Ishikawa (cell line): Measurements from ENCODE around the gene SLC1A2.

Experiments used
- EGR1 ChIP-seq: IDR thresholded peaks from 2 replicates; pipeline ENCODE4 v1.6.1; 2012
- EP300 ChIP-seq: IDR thresholded peaks from 2 replicates; pipeline ENCODE4 v1.6.1; 2012; ENCODE audit warnings: borderline replicate concordance
- FOXM1 ChIP-seq: IDR thresholded peaks from 2 replicates; pipeline ENCODE4 v1.6.1; 2012; ENCODE audit warnings: low read depth, borderline replicate concordance
- TAF1 ChIP-seq: IDR thresholded peaks from 2 replicates; pipeline ENCODE4 v1.6.1; 2012; ENCODE audit warnings: low read depth, mild to moderate bottlenecking
- TF ChIP-seq, protein P1 (sequence below): IDR thresholded peaks from 2 replicates; pipeline ENCODE4 v1.6.1; 2012; ENCODE audit warnings: low read depth, mild to moderate bottlenecking

DNA sequence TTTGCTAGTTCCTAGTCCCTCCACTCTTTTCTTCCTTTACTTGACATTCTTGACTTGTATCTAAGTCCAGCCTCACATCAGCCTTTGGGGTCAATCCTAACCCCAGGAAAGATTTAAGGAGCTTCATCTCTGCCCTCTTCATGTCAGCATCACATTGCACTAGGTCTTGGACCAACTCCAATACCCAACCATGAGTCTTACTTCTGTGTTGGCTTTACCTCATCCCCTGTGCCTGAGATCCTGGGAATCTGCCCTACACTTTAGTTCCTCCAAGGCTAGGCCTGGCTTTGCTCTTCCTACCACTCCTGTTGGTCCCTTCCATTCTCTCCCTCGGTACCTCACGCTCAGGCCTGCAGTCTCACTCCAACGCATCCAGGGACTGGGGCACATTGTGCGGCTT is 117.0 kb downstream of the SLC1A2 start:
- TF ChIP-seq EP300 (no peak), EGR1 (no peak), TAF1 (no peak), FOXM1 (no peak)
- TF ChIP-seq, protein P1, sequence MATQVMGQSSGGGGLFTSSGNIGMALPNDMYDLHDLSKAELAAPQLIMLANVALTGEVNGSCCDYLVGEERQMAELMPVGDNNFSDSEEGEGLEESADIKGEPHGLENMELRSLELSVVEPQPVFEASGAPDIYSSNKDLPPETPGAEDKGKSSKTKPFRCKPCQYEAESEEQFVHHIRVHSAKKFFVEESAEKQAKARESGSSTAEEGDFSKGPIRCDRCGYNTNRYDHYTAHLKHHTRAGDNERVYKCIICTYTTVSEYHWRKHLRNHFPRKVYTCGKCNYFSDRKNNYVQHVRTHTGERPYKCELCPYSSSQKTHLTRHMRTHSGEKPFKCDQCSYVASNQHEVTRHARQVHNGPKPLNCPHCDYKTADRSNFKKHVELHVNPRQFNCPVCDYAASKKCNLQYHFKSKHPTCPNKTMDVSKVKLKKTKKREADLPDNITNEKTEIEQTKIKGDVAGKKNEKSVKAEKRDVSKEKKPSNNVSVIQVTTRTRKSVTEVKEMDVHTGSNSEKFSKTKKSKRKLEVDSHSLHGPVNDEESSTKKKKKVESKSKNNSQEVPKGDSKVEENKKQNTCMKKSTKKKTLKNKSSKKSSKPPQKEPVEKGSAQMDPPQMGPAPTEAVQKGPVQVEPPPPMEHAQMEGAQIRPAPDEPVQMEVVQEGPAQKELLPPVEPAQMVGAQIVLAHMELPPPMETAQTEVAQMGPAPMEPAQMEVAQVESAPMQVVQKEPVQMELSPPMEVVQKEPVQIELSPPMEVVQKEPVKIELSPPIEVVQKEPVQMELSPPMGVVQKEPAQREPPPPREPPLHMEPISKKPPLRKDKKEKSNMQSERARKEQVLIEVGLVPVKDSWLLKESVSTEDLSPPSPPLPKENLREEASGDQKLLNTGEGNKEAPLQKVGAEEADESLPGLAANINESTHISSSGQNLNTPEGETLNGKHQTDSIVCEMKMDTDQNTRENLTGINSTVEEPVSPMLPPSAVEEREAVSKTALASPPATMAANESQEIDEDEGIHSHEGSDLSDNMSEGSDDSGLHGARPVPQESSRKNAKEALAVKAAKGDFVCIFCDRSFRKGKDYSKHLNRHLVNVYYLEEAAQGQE, result no peak
